AG04450 (cell line): ENCODE measurements around the gene SLC6A5. TPM values are rescaled to one million over a fixed set of nuclear protein-coding genes. Genes with fewer than 3 reads are reported as not detected.
"Not testable (repeated sequence)": the region's sequence is repeated elsewhere in the genome, so short reads cannot be mapped to it uniquely, and the experiment has no call there.

ENCODE experiments used
- CTCF ChIA-PET: fragments of 300-600, 350-600 bp; formaldehyde crosslinking; extraction: SDS; loops from one replicate; lab custom pipeline; 2022; ENCODE audit warnings: antibody characterized with exemption, inconsistent platforms; lab: Charles Lee
- POLR2A ChIA-PET: fragments of 350-600 bp; formaldehyde crosslinking; extraction: SDS; loops from one replicate; lab custom pipeline; 2021; ENCODE audit warnings: antibody characterized with exemption, inconsistent platforms; lab: Yijun Ruan, JAX
- DNase-seq: peaks from one replicate; pipeline ENCODE4 v3.0.0-alpha.2; 2011; ENCODE audit warnings: low read depth, low spot score
- H3K27ac ChIP-seq: one replicate; pipeline ENCODE4 v1.5.1; 2012; ENCODE audit warnings: low read depth, low read length, control low read depth
- H3K27me3 ChIP-seq: one replicate; pipeline ENCODE4 v1.6.0; 2012; ENCODE audit warnings: low read length; ENCODE audit not compliant: control insufficient read depth, insufficient read depth
- H3K4me3 ChIP-seq: 2 replicates; pipeline ENCODE4 v1.5.1; 2011; ENCODE audit warnings: mild to moderate bottlenecking, low read depth, low read length, control low read depth
- H3K9me3 ChIP-seq: 2 replicates; pipeline ENCODE4 v1.5.1; 2012; ENCODE audit warnings: low read length; ENCODE audit not compliant: control insufficient read depth, insufficient read depth
- polyA plus RNA-seq: library from polyadenylated mRNA; depleted of rRNA; stranded (reverse); fragments of >200 nt; gene quantifications from 2 replicates; pipeline ENCODE4 v1.2.3, GENCODE V29; 2011
- TF ChIP-seq, protein P1 (sequence below): IDR thresholded peaks from 2 replicates; pipeline ENCODE4 v1.5.1; 2011; ENCODE audit warnings: low read depth, low read length, control low read depth, inconsistent platforms

Gene SLC6A5
- polyA plus RNA-seq, 1 experiment, result not detected

- TF ChIP-seq, protein P1, sequence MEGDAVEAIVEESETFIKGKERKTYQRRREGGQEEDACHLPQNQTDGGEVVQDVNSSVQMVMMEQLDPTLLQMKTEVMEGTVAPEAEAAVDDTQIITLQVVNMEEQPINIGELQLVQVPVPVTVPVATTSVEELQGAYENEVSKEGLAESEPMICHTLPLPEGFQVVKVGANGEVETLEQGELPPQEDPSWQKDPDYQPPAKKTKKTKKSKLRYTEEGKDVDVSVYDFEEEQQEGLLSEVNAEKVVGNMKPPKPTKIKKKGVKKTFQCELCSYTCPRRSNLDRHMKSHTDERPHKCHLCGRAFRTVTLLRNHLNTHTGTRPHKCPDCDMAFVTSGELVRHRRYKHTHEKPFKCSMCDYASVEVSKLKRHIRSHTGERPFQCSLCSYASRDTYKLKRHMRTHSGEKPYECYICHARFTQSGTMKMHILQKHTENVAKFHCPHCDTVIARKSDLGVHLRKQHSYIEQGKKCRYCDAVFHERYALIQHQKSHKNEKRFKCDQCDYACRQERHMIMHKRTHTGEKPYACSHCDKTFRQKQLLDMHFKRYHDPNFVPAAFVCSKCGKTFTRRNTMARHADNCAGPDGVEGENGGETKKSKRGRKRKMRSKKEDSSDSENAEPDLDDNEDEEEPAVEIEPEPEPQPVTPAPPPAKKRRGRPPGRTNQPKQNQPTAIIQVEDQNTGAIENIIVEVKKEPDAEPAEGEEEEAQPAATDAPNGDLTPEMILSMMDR, result no peak
- Histone ChIP-seq H3K27me3 (no peaks in the 10 kb centered on the region), H3K4me3 (no peak overlapping the region), H3K27ac (no peak overlapping the region), H3K9me3 (no peaks in the 10 kb centered on the region)
- CTCF ChIA-PET, result no interaction called here
- no peak for DNase-seq
- POLR2A ChIA-PET, result no interaction called here
Measured at GRCh38 chr11:20566591-20567434, 32.6 kb upstream of the SLC6A5 start.

DNA sequence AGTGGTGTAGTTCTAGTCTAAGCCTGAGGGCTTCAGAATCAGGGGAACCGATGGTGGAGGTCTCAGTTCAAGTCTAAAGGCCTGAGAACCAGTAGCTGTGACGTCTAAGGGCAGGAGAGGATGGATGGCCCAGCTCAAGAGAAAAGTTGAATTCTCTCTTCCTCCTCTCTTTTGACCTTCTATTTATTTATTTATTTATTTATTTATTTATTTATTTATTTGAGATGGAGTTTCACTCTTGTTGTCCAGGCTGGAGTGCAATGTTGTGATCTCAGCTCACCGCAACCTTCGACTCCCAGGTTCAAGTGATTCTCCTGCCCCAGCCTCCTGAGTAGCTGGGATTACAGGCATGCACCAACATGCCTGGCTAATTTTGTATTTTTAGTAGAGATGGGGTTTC is 19.7 kb upstream of the SLC6A5 start:
- H3K27me3 ChIP-seq, POLR2A ChIA-PET, DNase-seq, H3K27ac ChIP-seq, H3K4me3 ChIP-seq, H3K9me3 ChIP-seq, CTCF ChIA-PET: not testable (repeated sequence)

DNA sequence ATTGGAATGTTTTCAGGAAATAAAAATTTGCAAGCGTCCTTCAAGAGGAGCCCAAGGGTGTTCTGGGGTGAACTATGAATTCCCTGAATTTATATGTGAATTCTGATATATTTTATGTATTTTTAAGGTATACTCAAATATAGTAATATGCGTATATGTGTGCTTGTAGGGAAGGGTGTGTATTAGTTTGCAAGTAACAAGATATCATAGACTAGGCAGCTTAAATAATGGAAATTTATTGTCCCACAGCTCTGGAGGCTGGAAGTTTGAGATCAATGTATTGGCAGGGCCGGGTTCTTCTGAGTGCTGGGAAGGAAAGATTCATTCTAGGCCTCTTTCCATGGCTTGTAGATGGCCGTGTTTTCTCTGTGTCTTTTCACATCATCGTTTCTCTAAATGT is 16.2 kb upstream of the SLC6A5 start:
- no peaks in the 10 kb centered on the region for H3K27me3 ChIP-seq
- ChIA-PET CTCF (no interaction called here), POLR2A (no interaction called here)
- DNase-seq, result no peak
- H3K9me3 ChIP-seq, result no peaks in the 10 kb centered on the region
- no peak overlapping the region for H3K27ac ChIP-seq
- TF ChIP-seq, protein P1, result no peak
- H3K4me3 ChIP-seq, result no peak overlapping the region

DNA sequence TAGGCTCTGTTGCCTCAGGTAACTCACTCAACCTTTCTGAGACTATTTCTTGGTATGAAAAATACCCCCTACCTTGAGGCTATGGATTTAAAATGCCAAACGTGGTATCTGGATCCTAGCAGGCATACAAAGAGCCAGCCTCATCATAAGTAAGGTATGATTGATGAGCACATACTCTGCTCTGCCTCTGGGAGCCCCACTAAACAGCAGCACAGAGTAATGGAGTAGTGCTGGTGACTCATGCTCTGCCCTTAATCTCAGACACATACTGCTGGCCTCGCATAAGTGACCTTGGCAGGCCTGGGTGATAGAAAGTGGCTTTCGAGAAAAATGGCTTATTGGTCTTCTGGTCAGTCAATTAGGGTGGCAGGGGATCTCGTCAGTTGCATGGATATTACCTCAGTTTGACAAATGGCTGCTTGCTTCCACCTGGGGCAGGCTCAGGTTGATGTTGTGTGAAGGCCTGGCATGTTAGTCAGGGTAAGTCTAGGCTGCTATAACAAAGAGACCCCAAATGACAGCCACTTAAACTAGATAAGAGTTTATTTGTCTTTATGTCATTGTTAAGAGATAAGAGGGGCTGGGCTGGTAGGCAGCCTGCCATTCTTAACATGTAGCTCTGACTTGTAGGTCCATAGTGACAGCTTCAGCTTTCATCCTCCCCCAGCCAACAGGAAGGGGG is 15.2 kb upstream of the SLC6A5 start:
- CTCF ChIA-PET, result no interaction called here
- Histone ChIP-seq H3K27ac (no peak overlapping the region), H3K27me3 (no peaks in the 10 kb centered on the region), H3K4me3 (no peak overlapping the region), H3K9me3 (no peaks in the 10 kb centered on the region)
- TF ChIP-seq, protein P1, result no peak
- no peak for DNase-seq
- POLR2A ChIA-PET, result no interaction called here

DNA sequence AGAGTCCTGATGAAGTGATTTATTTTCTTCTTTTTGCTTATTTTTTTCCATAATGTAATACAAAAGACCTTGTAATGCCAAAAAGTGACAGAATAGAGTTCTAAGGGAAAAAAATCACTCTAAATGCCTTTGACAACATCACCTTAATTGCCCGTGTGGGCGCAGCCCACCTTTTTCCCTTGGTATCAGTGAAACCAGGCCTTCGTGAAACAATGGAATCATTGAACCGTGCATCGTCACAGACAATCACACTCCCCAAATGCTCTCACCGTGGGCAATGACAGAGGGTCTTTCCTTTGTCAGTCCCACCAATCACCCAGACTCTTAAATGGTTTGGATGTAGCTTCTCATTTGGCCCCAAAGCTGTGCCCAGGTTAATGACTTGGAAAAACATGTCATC is 9.6 kb upstream of the SLC6A5 start:
- CTCF ChIA-PET, result no interaction called here

More for the DNA sequence above, 9.6 kb upstream of the SLC6A5 start:
- POLR2A ChIA-PET, result no interaction called here
- Histone ChIP-seq H3K9me3 (no peaks in the 10 kb centered on the region), H3K27me3 (no peaks in the 10 kb centered on the region), H3K27ac (no peak overlapping the region), H3K4me3 (no peak overlapping the region)
- no peak for DNase-seq
- TF ChIP-seq, protein P1, result no peak
